Measurements from ENCODE around the gene FEV.

Gene FEV

DNA sequence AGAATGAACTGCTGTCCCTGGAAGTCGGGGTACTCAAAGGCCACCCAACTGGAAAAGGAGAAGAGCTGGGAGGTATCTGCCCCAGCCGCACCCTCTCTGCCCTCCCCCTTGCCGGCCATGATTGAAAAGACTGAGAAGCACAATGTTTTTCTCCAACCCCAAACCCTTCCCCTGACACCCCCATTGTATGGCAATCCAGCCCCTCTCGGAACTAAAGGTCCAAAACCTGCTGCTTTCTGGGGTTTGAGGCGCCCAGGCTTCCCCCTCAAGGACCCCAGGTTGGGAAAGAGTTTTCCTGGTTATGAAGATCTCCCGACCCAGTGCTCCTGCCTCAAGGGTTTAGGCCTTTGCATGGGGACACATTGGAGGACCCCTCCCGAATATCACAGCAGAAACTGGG is 7.2 kb upstream of the FEV start:
- DNase-seq = no peak

DNA sequence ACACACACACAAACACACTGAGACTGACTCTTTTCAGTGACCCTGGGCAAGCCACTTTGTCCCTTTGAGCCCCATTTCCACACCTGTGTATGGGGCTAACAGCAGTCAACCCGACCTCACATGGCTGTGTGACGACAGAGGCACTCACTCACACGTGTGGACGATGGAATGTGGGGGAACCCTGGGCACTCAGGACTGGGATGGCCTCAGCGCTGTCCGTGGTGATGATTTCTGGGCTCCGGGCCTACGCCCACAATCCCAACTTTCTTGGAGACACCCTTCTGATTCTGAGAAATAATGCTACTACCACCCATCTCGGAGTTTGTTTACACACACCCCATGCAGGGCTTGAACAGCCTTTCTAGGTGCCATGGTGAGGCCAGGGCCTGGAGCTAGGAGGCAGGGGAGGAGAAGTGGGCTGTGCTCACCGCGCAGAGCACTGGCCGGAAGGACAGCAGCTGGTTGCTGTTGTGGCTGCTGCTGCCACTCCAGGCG is 6.7 kb upstream of the FEV start:
- no peak for DNase-seq

DNA sequence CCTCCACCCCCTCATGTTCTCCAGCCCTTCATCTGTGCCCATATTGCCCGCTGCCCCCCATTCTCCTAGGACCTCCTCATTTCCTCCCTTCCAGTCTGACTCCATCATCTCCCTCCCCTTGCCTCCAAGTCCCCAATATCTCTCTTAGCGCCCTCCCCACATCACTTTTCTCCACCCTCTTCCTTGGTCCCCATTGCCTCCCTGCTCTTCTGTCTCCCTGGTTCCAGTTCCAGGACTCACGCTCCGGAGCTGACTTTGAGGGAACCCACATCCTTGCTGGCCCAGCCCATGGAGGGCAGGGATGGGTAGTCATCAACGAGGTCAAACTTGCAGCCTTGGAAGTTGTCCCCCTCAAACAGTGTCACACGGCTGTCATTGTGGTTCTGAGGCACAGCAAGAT is 5.6 kb upstream of the FEV start:
- no peak for DNase-seq

DNA sequence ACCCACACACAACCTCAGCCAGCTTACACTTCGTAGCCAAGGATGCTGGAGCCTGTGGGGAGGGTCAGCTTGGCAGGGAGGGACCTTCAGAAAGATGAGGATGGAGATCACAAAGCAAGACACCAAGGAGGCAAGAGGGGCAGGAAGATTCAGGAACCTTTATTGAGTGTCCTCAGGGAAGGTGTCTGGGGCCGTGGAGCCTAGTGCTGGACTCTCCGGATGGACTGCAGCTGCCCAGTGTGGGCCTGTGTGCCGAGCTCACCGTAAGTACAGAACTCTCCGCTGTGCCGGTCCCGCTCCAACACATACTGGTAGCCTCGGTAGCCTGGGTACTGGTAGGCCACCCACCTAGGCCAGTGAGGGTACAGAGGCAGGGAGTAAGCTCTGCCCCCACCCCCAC is 5.1 kb upstream of the FEV start:
- DNase-seq = no peak

DNA sequence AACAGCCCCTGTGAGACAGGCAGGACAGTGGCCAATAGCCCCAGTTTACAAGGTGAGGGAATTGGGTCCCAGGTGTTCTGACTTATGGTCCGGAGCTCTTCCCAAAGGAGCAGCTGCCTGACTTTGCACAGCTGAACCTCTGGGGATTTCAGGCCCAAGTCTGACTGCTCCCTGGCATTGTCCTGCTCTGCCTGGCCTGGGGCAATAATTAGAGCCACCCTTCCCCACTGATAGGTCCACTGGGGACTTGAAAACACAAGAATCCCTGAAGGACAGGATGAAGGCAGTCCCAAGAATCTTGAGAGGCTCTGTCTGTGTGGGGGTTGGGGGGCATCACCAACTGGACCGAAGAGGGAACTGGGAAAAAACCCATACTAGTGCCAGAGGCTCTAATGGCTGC is 3.7 kb upstream of the FEV start:
- no peak for DNase-seq

DNA sequence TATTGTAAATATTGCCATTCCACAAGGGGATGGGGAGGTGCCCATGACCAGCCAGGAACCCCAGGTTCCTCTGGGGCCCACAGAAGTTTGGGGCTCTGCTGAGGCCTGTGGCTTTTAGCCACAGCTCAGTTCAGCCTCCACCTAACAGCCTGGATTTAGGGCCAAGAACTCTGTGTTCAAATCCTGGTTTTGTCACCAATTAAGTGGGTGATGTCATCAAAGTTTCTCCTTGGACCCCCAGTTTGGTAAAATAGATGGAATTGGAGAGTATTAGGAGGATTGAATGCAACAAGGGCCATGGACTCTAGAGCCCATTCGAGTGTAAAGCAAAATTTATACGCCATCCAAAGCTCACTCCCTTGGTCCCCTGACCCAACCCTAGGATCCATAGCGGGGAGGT is 3.2 kb upstream of the FEV start:
- DNase-seq = no peak

DNA sequence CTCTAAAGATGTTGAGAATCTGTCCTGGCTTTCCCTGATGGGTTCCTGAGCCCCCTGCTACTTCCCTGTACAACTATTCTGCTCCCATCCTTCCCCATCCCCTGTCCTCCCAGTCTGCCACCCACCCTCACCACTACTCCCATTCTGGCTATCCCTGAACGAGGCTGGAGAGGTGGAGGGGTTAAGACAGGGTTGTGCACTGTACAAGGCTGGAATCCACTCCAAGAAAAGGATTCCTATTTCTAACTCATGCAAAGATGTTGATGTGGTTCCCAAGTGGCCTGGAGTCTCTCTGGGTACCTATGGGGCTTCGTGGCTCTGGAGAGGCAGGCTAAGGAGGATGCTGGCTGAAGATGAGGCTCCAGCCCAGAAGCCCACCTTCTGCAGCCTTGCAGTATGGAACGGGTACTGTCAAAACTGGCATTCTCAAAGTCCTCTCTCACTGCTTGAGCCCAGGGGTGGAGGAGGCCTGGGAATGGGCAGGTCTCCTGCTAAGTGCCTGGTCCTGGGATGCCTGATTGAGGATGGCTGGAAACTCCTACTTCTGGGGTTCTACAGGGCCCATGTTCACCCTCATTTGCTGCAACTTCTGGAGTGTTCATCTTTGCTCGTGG is 1.3 kb upstream of the FEV start:
- no peak for DNase-seq

DNA sequence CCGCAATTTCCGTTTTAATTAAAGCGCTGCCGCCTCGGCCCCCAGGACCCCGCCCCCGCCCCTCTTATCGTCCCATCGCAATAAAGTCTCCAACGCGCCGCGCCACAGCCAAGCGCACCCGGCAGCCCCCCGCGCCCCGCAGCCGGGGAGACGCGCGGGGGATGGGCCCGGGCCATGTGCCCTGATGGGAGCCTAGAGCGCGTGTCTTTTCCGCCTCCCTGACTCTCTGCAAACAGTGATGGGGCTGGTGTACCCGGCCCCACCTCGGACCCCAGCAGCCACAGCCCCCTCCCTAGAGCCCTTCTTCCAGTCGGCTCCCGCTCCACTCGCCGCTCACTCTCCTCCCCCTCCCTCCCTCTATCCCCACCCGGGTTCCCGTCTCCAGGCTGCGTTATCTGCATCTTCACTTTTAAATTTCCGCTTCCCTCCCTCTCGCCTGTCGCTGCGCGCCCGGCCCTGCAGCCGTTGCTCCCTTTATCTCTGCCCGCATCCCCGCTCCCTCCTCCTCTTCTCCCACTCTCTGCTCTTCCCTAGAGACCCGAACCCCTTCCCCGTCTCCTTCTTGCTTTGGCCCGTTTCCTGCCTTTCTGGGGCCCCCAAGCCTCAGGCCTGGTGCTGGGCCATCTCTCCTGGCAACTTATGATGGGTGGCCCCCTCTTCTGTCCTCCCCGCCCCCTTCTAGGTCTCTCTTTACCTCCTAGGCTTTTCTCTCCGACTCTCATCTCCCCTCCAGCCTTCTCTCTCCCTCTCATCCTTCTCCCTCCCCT is 524 bp upstream of the FEV start:
- no peak for DNase-seq

DNA sequence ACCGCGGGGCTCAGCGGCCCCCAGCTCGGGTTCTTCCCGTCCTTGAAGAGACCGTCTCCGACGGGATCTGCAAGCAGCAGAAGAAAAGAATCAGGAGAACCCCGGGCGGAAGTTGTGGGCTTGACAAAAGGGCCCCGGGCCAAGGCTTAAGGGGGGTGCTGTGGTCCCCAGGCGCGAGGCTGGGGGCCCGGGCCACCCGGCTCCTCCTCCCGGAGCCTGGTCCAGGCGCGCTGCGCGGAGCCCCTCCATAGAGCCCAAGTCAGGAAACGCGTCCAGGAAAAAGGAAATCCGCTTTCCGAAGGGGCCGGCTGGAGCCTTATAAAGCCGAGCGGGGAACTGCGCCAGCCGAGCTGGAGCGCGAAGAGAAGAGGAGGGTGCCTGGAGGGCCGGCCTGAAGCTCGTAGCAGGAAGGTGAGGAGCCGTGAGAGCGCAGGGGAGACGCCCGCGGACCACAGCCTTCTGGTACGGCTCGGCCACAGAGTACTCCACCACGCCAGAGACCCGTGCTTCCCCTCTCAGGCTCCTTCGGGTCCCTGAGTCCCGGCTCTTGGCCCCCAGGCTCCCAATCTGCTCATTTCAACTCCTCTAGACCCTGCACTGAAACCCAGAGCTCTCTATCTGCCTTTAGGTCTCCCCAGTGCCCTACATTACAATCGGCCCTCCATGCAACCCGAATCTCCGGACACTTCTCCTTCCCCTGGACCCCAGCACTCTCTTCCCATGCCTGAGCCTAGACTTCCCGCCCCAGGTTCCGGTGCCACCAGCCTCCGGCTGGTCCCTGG is 554 bp downstream of the FEV start:
- DNase-seq = no peak

DNA sequence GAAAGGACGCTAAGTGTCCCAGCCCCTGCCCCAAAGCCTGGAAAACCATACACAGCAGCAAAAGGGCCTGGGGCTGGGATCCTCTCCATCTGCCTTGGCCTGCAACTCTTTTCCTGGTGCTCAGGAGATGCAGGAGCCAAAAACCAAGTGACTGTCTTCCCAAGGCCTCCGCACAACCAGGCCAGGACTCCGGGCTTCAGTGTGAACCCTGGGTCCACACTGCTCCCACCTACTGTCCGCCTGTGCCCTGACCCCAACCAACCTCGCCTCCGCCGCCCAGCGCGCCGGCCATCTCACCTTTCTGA is 1.1 kb downstream of the FEV start:
- DNase-seq = no peak

DNA sequence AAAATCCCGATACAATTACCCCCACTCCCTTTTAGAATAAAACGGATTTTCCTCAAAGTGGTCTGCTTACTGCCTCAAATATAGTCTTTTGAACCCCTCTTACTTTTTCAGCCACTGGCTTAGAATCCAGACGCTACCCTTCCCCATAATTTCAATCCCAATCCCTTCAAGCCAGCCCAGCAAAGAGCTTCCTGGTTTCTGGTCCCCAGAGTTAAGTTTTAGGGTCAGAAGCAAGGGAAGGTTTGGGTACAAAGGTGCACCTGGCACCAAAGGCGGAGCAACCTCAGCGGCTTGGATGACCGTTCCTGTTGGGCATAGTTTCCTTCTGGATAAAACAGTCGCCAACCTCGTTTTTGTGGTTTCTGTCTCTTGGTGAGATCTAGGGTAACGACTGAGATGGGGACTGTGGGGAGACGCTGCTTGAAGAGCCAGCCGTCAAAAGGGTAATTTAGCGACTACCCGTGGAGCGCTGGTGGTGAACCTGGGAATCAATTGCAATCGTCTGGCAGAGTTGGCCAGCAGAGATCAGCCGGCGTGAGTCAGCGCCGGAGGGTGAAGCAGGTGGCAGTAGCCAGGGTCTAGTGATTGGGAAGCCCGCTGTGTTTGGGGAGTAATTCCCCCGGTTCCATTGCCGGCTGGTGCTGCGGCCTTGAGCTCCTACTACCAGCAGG is 1.6 kb downstream of the FEV start:
- no peak for DNase-seq

DNA sequence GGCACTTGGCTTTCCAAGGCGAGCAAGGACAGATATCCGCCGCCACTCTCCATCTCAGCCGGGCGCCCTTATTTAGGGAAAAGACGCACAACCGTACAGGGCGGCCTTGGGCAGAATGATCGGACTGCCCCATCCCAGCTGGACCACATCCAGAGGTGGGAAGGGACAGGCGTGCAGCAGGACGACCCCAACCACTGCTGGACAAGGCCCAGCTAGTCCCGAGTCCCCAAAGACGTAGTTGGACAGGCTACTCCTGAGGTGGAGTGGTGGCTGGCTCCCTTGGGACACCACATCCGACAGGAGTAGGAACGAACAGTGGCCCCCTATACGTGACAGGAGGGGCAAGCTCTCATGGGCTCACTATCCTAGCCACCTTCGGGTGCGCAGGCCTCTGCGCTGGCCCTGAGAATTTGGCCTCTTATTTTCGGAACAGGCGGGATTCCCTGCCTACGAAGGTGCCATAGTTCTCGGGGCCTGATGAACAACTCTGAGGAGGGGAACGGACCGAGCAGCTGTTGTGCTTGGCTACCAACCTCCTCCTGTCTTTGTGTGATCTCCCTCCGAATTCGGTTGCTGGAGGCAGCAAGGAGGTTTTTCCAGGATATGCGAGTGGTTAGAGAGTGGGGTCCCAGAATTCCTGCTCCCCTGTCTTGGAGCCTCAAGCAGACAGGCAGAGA is 2.3 kb downstream of the FEV start:
- DNase-seq = no peak

DNA sequence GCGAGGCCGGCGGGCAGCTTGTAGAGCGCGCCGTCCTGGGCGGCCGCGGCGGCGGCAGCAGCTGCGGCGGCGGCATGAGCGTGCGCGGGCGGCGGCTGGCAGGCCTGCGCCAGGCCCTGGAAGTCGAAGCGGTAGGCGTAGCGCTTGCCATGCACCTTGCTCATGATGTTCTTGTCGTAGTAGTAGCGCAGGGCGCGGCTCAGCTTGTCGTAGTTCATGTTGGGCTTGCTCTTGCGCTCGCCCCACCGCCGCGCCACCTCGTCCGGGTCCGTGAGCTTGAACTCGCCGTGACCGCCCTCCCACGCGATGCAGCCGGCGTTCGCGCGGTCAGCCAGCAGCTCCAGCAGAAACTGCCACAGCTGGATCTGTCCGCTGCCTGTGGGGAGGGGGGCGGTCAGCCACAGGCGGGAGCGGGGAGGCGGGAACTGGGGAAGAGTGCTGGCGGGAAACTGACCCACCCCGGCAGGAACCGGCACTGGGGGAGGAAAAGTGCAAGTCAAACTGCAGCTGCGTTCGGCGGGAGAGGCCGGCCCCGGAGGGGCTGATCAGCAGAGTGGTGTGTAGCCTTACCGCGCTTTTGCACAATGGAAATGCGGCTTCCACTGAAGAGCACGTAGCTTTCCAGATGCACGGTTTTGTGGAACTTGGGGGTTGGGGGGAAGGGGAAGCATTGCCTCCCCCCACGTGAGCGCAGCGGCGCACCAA is 3.0 kb downstream of the FEV start:
- peak; percentile 58 for DNase-seq

DNA sequence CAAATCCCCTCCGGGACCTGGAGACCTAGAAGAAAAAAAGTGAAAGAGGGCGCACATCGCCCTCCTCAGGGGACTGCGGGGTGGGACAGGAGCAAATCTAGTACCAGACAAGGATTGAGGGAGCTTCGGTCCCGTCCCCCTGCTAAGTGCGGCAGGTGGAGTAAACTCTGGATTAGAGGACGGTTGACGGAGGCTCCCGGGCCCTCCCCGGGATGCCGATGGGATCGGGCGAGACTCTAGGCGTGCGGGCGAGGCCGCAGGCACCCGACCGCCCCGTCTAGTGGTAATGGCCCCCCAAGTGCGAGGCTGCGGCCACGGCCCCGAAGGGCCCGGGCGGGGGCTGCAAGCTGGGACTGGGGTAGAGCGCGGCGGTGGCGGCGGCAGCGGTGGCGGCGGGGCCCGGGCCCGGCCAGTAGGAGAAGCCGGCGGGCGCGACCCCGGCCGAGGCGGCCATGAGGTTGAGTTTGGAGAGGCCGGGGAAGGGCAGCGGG is 3.5 kb downstream of the FEV start:
- no peak for DNase-seq

DNA sequence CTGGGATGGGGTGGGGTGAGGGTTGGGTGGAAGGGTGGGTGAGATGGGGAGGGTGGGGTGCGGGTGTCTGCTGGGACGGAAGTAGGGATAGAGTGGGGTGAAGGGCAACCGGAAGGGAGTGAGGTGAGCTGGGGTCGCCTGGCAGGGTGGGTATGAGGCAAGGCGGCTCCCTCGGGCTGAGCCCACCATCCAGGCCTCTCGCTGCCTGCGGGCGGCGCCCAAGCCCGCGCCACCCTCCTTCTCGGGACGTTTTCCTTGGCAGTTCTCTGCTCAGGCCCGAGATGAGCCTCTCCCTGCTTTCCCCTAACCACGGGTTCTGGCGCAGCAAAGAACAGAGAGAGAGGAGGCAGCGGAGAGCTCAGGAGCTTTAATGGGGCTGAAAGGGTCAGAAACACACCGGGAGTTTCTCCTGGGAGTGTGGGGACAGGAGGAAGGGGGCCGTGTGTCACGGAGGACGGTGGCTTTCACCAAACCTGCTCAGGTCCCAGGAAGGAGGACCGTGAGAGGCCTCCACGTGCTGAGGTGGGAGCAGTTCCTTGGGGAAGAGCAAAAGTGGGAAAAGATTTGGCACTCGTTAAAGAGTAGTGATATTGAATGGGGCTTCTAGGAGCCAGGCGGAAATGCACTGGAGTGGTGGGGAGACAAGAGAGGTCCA is 4.1 kb downstream of the FEV start:
- DNase-seq = no peak

DNA sequence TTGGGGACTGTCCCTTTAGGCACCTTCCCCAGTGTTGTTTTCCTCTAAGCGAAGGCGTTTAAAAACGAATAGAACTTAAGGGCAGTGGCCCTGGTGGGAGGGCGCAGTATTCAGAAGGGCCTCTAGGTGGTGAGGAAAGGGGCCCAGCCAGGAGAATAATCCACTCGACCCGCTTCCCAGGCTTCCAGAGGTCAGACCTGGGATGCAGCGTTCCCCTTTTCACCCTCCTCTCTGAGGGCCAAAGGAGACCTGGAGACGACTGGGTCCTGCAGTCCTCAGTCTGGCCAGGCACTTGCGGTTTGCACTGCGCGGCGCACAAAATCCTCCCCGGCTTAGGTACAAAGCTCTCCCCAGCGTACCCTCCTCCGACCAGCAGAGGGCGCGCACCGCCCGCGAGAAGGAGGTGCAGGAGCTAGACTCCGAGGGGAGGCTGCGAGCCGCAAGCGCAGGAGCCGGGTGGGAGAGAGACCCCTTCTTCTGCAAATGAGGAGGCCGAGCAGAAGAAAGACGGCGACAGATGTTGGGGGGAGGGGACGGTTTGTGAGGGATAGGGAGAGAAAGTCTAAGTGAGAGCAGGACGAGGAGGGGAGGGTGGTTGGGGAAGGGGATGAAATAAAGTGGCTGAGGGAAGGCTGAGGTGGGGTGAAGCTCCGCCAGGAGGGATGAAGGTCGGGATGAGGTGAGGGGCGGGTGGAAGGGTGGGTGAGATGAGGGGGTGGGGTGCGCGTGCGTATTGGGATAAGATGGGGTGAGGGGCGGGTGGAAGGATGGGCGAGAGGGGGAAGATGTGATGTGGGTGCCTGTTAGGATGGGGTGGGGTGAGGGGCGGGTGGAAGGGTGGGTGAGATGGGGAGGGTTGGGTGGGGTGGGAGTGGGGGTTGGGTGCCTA is 4.9 kb downstream of the FEV start:
- peak; percentile 84 for DNase-seq

DNA sequence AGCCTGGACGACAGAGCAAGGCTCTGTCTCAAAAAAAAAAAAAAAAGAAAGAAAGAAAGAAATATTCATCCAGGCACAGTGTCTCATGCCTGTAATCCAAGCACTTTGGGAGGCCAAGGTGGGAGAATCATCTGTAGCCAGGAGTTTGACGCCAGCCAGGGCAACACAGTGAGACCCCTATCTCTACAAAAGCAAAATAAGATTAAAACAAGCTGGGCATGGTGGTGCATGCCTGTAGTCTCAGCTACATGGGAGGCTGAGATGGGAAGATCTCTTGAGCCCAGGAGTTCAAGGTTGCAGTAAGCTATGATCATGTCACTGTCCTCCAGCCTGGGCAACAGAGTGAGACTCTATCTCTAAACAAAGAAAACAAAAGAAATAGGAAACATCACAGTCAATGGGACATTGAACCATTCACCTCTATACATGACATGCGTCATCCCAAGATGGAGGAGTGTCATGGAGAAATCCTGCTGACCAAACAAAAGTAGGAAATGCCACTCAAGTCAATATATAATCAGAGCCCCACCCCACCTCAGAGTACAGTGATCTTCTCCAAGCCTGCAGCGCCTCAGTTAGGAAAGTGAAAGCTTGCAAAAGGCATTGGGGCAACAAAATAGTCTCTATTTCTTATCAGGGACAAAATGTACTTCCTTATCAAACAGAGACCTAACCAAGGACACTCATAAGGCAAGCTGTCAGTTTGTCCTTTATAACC is 9.8 kb downstream of the FEV start:
- DNase-seq = no peak

DNA sequence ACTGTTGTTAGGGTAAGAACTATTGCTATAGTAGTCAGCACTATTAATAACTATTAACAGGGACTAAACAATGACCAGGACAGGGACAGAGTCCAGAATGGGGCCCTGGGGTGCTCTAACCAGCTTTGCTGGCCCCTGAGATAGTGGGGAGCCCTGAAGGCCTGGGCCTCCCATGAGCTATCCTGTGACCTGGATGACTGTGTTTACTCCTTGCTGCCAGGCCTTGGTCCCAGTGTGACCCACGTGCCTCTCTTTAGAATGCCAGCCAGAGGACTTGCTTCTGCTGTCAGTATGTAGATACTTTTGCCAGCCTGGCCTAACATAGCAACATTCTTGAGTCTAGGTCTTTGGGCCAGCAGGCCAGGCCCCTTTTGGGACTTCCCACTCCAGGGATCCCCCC is 14.1 kb downstream of the FEV start:
- DNase-seq = no peak

DNA sequence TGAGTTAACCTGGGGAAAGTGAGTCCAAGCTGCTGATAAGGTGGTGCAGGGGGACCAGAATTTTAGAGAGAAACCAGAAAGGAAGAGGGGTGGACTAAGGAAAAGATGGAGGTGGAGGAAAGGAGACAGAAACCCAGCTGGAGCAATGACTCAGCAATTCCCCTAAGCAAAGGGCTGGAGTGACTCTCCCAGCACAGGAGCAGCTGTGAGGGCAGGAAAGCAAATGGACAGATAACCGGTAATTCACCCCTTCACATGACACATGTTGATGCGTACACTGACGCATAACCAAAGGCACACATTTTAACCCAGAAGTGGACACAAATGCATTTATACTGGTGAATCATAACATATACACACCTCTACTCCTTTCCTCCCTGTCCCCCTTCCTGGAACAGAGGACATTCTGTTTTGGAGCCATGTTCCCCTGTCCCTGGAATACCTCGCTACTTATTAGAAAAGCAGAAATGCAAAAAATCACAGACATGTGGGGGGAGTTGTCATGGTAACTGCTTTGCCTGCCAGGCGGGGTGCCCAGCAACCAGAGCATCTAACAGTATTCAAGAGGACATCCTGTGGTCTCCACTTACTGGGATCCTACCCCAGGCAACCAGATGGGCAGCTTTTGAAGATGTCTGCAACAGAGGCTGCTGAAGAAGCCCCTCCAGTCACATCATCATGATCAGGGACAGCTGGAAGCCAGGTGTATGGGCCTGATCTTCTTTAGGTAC is 20.8 kb downstream of the FEV start:
- DNase-seq = no peak

Measured in RPMI8226 (cell line).